ENCODE data around the gene TUBB2A.

GRCh38 chr6:3199382-3199781 is 42.0 kb upstream of the TUBB2A start:
- TF ChIP-seq CTCF (IDR thresholded peaks at IDR 0.05) (no peak), POLR2A (IDR thresholded peaks at IDR 0.05) (no peak), EP300 (IDR thresholded peaks at IDR 0.05) (no peak)

All from tibial nerve (tissue), 4 donors.